A673 (cell line): ENCODE measurements around the gene IPO8.

Experiments used
- EZH2 ChIP-seq: fragments of 200-600 bp; sonication (generic); IDR thresholded peaks from 2 replicates; pipeline ENCODE4 v1.6.1; 2017; ENCODE audit warnings: borderline replicate concordance, low read depth, mild to moderate bottlenecking, mixed read lengths, antibody characterized with exemption, low read length; ENCODE audit not compliant: poor library complexity, severe bottlenecking
- TF ChIP-seq, protein P1 (sequence below): fragments of 300-800, 200-600 bp; sonication (generic); conservative IDR thresholded peaks from 2 replicates; pipeline ENCODE4 v1.5.1; 2017; ENCODE audit warnings: low read depth, mild to moderate bottlenecking, antibody characterized with exemption, low read length, moderate library complexity, mixed read lengths

DNA sequence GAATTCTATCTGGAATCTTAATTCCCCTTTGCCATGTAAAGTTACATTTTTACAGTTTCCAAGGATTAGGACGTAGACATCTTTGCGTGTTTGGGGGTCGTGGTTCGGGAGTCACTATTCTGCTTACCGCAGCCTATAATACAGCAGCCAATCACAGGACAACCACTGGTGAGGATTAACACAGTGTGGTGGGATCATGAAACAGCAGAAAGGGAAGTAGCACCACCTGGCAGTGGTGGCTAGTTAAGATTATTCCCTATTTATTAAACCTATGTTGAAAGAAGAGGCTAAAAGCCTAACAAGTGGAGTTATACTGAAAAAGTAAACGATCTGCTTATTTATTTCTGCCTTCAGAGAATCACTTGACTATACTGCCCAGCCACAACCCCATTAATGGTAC is 71.7 kb downstream of the IPO8 start:
- TF ChIP-seq, protein P1, sequence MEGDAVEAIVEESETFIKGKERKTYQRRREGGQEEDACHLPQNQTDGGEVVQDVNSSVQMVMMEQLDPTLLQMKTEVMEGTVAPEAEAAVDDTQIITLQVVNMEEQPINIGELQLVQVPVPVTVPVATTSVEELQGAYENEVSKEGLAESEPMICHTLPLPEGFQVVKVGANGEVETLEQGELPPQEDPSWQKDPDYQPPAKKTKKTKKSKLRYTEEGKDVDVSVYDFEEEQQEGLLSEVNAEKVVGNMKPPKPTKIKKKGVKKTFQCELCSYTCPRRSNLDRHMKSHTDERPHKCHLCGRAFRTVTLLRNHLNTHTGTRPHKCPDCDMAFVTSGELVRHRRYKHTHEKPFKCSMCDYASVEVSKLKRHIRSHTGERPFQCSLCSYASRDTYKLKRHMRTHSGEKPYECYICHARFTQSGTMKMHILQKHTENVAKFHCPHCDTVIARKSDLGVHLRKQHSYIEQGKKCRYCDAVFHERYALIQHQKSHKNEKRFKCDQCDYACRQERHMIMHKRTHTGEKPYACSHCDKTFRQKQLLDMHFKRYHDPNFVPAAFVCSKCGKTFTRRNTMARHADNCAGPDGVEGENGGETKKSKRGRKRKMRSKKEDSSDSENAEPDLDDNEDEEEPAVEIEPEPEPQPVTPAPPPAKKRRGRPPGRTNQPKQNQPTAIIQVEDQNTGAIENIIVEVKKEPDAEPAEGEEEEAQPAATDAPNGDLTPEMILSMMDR = peak; percentile 21; the same call in 1 of the 2 replicates
- TF ChIP-seq EZH2 = no peak
